T-helper 9 cell (primary cell): Measurements from ENCODE around the gene CARD9.
"Not testable (repeated sequence)": the region's sequence is repeated elsewhere in the genome, so short reads cannot be mapped to it uniquely, and the experiment has no call there.

Source experiments
- DNase-seq: peaks from one replicate; pipeline ENCODE4 v3.0.0-alpha.2; 2020

The CARD9 gene

GRCh38 chr9:136361754-136362449 is 11.6 kb downstream of the CARD9 start:
- DNase-seq = no peak

GRCh38 chr9:136361047-136361753 is 12.3 kb downstream of the CARD9 start:
- DNase-seq = no peak

- DNase-seq = no peak
Measured at GRCh38 chr9:136359774-136360718, 13.4 kb downstream of the CARD9 start.

- no peak for DNase-seq
Measured at GRCh38 chr9:136358888-136359287, 14.6 kb downstream of the CARD9 start.

GRCh38 chr9:136358016-136358415 is 15.5 kb downstream of the CARD9 start:
- no peak for DNase-seq

- DNase-seq = no peak
Measured at GRCh38 chr9:136357202-136357725, 16.2 kb downstream of the CARD9 start.

GRCh38 chr9:136355616-136356557 is 17.6 kb downstream of the CARD9 start:
- no peak for DNase-seq

GRCh38 chr9:136354592-136355085 is 18.8 kb downstream of the CARD9 start:
- no peak for DNase-seq

- DNase-seq = no peak
Measured at GRCh38 chr9:136353757-136354488, 19.5 kb downstream of the CARD9 start.

- DNase-seq = no peak
Measured at GRCh38 chr9:136353088-136353487, 20.4 kb downstream of the CARD9 start.

- DNase-seq = no peak
Measured at GRCh38 chr9:136352682-136353081, 20.8 kb downstream of the CARD9 start.

- DNase-seq = not testable (repeated sequence)
Measured at GRCh38 chr9:136351868-136352267, 21.6 kb downstream of the CARD9 start.

GRCh38 chr9:136351252-136351800 is 22.1 kb downstream of the CARD9 start:
- no peak for DNase-seq

- no peak for DNase-seq
Measured at GRCh38 chr9:136349546-136349945, 23.9 kb downstream of the CARD9 start.

GRCh38 chr9:136348691-136349090 is 24.8 kb downstream of the CARD9 start:
- DNase-seq = no peak

GRCh38 chr9:136347472-136348256 is 25.8 kb downstream of the CARD9 start:
- no peak for DNase-seq

- DNase-seq = no peak
Measured at GRCh38 chr9:136346927-136347465, 26.5 kb downstream of the CARD9 start.

- no peak for DNase-seq
Measured at GRCh38 chr9:136346157-136346481, 27.4 kb downstream of the CARD9 start.

GRCh38 chr9:136345281-136346156 is 27.9 kb downstream of the CARD9 start:
- no peak for DNase-seq
